GM12892 (cell line): ENCODE measurements around the gene S100A5.
"Not testable (repeated sequence)": the region's sequence is repeated elsewhere in the genome, so short reads cannot be mapped to it uniquely, and the experiment has no call there.

Experiments
- POLR2A ChIP-seq: IDR thresholded peaks from 2 replicates; pipeline ENCODE4 v1.6.1; 2011; ENCODE audit warnings: low read depth, low read length, control low read depth
- POLR2AphosphoS5 ChIP-seq: IDR thresholded peaks from 2 replicates; pipeline ENCODE4 v1.6.1; 2011; ENCODE audit warnings: low read depth, low read length, control low read depth
- TAF1 ChIP-seq: IDR thresholded peaks from 2 replicates; pipeline ENCODE4 v1.6.1; 2011; ENCODE audit warnings: low read depth, mild to moderate bottlenecking, control low read depth, low read length, borderline replicate concordance

GRCh38 chr1:153575497-153575896, 34.8 kb upstream of the S100A5 start:
- TF ChIP-seq POLR2AphosphoS5, POLR2A, TAF1: not testable (repeated sequence)
